Activated T-cell treated with anti-CD3 and anti-CD28 coated beads, Interleukin-2, amount 50 U/mL, for 72 hours (primary cell): ENCODE results near the gene ATP5PO. TPM values are rescaled to one million over a fixed set of nuclear protein-coding genes. Genes with fewer than 3 reads are reported as not detected.
"Not testable (repeated sequence)": the region's sequence is repeated elsewhere in the genome, so short reads cannot be mapped to it uniquely, and the experiment has no call there.

Source experiments
- ATAC-seq, 2 donors: fragments of 150-1000 bp; cut with Tn5 transposase; replicated peaks in 1 of 2; 2 replicates each; pipeline ENCODE4 v1.10.0; 2021; ENCODE audit warnings: moderate library complexity in 2 of 2, mild to moderate bottlenecking in 1 of 2
- DNase-seq, 2 donors: peaks; one replicate each; pipeline ENCODE4 v3.0.0; 2021 to 2022; ENCODE audit warnings: mixed read lengths in 1 of 2
- H3K27ac Mint-ChIP-seq: one replicate; pipeline ENCODE4 v1.8.0; 2022; ENCODE audit warnings: mild to moderate bottlenecking, moderate library complexity, mixed read lengths
- H3K27me3 Mint-ChIP-seq: one replicate; pipeline ENCODE4 v1.8.0; 2022; ENCODE audit warnings: low read depth, mixed read lengths
- H3K36me3 Mint-ChIP-seq, 2 donors: one replicate each; pipeline ENCODE4 v1.8.0; 2022; ENCODE audit warnings: mixed read lengths in 2 of 2, mild to moderate bottlenecking in 1 of 2; ENCODE audit not compliant: insufficient read depth in 2 of 2
- H3K4me1 Mint-ChIP-seq: one replicate; pipeline ENCODE4 v1.8.0; 2022; ENCODE audit warnings: low read depth, mixed read lengths
- H3K4me3 Mint-ChIP-seq, 2 donors: one replicate each; pipeline ENCODE4 v1.8.0; 2022; ENCODE audit warnings: mild to moderate bottlenecking in 2 of 2, mixed read lengths in 2 of 2, moderate library complexity in 2 of 2
- H3K9me3 Mint-ChIP-seq, 2 donors: one replicate each; pipeline ENCODE4 v1.8.0; 2022; ENCODE audit warnings: mixed read lengths in 2 of 2
- total RNA-seq, 2 donors: library from RNA; stranded (reverse); gene quantifications; one replicate each; pipeline ENCODE4 v1.2.3, GENCODE V29; 2022

Gene ATP5PO
- total RNA-seq, 2 donors from 2014 or later = 217 to 230 TPM

DNA sequence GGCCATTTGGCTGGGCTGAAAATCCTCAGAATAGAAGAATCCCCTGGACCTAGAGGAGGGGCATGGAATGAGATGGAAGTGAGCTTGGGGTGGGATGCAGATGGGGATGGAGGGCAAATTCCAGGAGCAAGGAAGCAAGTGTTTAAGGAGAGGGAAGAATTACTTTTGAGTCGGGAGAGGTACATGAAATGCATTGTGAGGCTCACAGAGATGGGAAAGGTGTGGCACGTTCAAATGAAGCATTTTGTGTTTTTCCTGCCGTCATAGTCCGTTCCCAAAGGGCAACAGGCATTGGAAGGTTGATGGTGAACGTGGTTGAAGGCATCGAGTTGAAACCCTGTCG is 30.5 kb downstream of the ATP5PO start:
- ATAC-seq (no peak), DNase-seq (no peak)
- no peaks in the 10 kb centered on the region for H3K27me3 Mint-ChIP-seq
- H3K4me3 Mint-ChIP-seq = no peak overlapping the region
- no peaks in the 10 kb centered on the region for H3K36me3 Mint-ChIP-seq
- no peak overlapping the region for H3K27ac Mint-ChIP-seq
- H3K4me1 Mint-ChIP-seq = no peaks in the 10 kb centered on the region
- no peaks in the 10 kb centered on the region for H3K9me3 Mint-ChIP-seq

DNA sequence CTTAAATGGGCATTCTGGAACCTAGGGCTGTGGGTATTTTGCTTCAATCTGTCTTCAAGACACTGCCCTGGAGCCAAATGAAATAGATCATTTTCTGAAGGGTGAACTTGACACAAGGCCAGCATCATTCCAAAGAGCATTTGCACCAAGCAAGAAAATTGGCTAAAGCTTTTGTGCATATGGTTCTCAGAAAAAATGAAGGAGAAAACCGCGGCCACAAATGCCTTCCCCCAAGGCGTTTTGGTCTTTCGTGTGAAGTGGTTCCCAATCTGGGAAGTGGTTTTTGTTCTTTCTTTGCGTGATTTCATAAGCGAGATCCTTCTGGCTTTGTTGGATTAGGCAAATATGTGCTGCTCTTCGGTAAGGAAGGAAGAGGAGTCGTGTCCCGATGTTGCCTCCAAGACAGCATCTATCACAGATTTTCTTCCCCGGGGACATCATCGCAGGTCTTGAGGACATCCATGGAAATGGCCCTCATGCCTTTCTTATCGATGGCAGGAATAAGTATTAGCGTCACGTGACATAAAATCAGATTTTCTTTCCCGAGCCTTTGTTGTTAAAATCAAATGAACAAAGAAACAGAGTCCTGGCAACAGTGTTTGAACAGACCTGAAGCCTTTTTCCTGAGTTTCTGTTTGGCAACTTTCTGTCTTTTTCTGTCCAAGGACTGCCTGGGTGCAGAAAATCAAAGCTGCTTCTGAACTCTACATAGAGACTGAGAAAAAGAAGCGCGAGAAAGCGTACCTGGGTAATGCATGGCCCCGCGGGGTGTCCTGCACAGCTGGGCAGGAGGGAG is 31.0 kb downstream of the ATP5PO start:
- H3K9me3 Mint-ChIP-seq = no peaks in the 10 kb centered on the region
- DNase-seq = no peak
- no peak overlapping the region for H3K4me3 Mint-ChIP-seq
- ATAC-seq = no peak
- H3K27ac Mint-ChIP-seq = no peak overlapping the region
- H3K36me3 Mint-ChIP-seq = no peaks in the 10 kb centered on the region
- no peaks in the 10 kb centered on the region for H3K4me1 Mint-ChIP-seq
- H3K27me3 Mint-ChIP-seq = no peaks in the 10 kb centered on the region

DNA sequence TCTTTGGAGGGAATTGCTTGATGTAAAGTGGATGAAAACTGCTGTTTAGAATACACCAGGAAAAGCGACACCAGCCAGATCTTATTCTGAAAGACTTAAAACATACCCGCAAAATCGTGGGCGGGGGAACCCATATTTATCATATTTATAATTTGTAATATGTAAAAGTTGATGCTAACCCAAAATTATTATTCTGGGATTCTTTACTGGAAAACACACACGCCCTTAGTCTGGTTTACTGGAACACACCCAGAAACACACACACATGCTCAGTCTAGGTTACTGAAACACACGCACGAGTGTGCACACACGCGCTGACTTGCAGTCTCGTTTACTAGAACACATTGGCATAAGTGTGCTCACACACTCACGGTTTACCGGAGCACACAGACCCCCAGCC is 32.5 kb downstream of the ATP5PO start:
- Mint-ChIP-seq H3K4me1 (no peaks in the 10 kb centered on the region), H3K4me3 (no peak overlapping the region), H3K27me3 (peaks cover 4% of the 10 kb centered on the region), H3K9me3 (no peaks in the 10 kb centered on the region), H3K27ac (no peak overlapping the region), H3K36me3 (no peaks in the 10 kb centered on the region)
- DNase-seq = no peak
- no peak for ATAC-seq

DNA sequence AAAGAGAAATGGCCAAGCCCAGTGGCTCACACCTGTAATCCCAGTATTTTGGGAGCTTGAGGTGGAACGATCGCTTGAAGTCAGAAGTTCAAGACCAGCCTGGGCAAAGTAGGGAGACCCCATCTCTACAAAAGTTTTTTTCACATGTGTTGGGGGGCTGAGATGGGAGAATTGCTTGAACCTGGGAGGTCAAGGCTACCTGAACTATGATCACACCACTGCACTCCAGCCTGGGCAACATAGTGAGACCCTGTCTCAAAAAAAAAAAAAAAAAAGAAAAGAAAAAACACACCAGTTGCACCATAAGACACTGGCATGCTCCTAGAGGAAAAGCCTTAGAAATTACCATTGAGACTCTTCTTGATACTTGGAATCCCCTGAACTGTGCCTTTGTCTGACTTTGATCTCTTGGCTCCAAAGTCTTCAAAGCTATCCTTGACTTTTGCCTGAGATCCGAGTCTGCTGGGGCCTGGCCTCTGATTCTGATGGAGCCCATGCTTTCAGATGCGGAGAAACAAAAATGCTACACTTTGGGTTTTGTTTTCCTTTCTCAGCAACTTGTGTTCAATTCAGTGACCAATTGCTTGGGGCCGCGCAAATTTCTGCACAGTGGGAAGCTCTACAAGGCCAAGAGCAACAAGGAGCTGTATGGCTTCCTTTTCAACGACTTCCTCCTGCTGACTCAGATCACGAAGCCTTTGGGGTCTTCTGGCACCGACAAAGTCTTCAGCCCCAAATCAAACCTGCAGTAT is 33.7 kb downstream of the ATP5PO start:
- no peak overlapping the region for H3K4me3 Mint-ChIP-seq
- no peak for ATAC-seq
- H3K27ac Mint-ChIP-seq = no peak overlapping the region
- H3K4me1 Mint-ChIP-seq = no peaks in the 10 kb centered on the region
- H3K9me3 Mint-ChIP-seq = no peaks in the 10 kb centered on the region
- DNase-seq = no peak
- peaks cover 6% of the 10 kb centered on the region for H3K27me3 Mint-ChIP-seq
- H3K36me3 Mint-ChIP-seq = no peaks in the 10 kb centered on the region

DNA sequence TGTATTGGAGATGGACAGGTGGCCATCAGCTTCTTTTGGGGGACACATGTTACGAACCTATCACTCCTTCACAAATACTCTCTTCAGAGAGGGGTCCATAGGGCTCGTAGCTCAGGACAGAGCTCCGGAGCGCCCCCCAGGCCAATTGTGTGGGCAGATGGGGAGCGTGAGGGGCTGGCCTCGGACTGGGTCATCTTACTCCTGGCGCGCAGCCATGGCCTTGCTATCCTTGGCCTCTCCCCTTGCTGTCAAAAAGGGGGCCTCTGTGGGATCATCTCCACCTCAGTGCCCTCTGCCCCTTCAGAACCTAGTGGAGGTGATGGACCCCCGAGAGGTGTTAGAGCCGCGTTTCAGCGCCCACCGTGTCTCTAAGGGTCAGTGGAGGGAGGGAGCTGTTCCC is 35.0 kb downstream of the ATP5PO start:
- Mint-ChIP-seq H3K27me3 (peaks cover 6% of the 10 kb centered on the region), H3K27ac (no peak overlapping the region), H3K4me3 (no peak overlapping the region), H3K4me1 (no peaks in the 10 kb centered on the region), H3K36me3 (no peaks in the 10 kb centered on the region), H3K9me3 (no peaks in the 10 kb centered on the region)
- ATAC-seq = no peak
- DNase-seq = no peak

DNA sequence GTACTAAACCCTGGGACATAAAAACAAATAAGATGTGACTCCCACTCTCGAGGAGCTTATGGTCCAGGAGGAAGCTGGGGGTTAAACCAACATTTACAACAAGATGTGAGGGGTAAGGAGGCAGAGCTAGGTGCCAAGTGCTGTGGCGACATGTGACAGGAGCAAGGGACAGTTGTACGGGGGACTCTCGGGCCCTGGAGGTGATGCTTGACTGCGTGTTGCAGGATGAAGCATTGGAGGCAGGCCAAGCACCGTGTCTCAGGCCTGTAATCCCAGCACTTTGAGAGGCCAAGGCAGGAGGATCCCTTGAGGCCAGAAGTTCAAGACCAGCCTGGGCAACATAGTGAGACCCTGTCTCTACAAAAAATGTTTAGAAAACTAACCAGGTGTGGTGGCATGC is 36.8 kb downstream of the ATP5PO start:
- Mint-ChIP-seq H3K27me3 (peaks cover 6% of the 10 kb centered on the region), H3K4me3 (no peak overlapping the region), H3K27ac (no peak overlapping the region), H3K9me3 (no peaks in the 10 kb centered on the region), H3K4me1 (no peaks in the 10 kb centered on the region), H3K36me3 (no peaks in the 10 kb centered on the region)
- no peak for DNase-seq
- no peak for ATAC-seq

DNA sequence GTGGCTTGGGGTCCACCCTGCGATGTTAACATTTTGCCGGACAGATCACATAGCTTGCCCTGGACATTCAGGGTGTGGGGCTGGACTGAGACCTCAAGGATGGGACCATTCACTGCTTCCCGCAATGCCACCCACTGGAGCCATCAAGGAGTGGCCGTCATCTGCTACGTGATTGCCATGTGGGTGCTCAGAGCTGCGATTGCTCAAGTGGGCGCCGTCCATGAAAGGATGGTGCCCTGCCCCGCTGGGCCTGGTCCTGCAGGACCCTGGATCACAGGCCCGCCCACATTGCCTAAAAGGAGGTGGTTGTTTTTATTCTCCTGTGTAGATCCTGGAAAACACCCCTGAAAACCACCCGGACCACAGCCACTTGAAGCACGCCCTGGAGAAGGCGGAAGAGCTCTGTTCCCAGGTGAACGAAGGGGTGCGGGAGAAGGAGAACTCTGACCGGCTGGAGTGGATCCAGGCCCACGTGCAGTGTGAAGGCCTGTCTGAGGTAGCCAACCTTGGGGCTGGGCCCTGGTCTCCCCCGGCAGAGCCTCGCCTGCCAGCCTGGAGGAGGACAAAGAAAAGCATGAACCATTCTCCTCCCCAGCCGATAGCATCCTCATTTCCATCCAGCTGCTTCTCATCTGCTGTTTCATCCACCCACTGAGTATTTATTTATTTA is 40.4 kb downstream of the ATP5PO start:
- no peaks in the 10 kb centered on the region for H3K36me3 Mint-ChIP-seq
- H3K4me3 Mint-ChIP-seq = no peak overlapping the region
- ATAC-seq (no peak), DNase-seq (no peak)
- H3K27ac Mint-ChIP-seq = no peak overlapping the region
- peaks cover under 1% of the 10 kb centered on the region for H3K4me1 Mint-ChIP-seq
- H3K27me3 Mint-ChIP-seq = peaks cover 6% of the 10 kb centered on the region
- H3K9me3 Mint-ChIP-seq = no peaks in the 10 kb centered on the region

DNA sequence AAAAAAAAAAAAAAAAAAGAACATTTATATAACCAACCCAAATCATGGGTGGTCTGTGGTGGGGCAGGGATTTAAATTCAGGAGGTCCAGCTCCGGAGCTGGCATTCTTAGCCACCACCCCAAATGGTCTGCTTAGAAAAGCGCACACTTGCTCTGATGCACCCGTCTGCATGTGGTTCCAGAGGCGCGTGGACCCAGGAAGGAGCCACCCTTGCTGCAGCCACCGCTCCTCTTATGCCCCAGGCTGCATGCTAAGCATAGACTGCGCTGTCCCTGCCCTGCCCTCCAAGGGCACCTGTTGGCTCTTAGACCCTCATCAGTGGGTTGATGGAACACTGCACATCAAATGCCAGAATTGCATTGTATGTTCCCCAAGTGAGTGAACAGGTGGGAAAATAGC is 41.4 kb downstream of the ATP5PO start:
- Mint-ChIP-seq H3K36me3 (no peaks in the 10 kb centered on the region), H3K27me3 (peaks cover 6% of the 10 kb centered on the region), H3K4me3 (no peak overlapping the region)

DNA sequence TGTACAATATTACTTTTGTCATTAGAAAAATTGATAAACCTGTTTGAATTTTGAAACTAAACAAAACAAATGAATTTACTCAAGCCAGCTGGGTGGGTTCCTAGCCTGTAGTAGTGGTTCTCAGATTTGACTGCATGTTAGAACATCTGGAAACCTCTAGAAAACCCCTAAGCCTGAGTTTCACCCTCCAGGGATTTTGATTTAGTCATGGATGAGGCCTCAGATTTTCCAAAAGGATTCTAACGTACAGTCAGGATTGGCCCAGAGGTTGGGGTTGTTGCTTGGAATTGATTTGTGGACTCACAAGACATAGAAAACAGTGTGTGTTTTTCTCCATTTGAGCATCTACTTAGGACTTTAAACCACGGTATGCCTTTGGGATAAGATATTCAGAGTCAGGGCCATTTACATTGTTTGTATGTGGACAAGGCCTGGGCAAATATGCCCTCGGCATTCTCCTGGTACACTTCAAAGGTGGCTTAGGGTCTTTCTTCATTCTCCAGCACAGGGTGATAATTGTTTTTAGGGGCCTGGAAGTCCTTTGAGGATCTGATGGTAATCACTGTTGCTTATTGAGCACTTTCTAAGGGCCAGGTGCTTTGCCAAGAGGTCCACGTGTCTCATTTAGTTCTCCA is 42.6 kb downstream of the ATP5PO start:
- Mint-ChIP-seq H3K9me3 (no peaks in the 10 kb centered on the region), H3K36me3 (no peaks in the 10 kb centered on the region), H3K4me1 (peaks cover 4% of the 10 kb centered on the region), H3K4me3 (no peak overlapping the region), H3K27ac (no peak overlapping the region), H3K27me3 (peaks cover under 1% of the 10 kb centered on the region)
- no peak for DNase-seq
- ATAC-seq = no peak

More for the DNA sequence above, 41.4 kb downstream of the ATP5PO start:
- no peaks in the 10 kb centered on the region for H3K9me3 Mint-ChIP-seq
- DNase-seq (no peak), ATAC-seq (no peak)
- no peak overlapping the region for H3K27ac Mint-ChIP-seq
- H3K4me1 Mint-ChIP-seq = peaks cover 4% of the 10 kb centered on the region

DNA sequence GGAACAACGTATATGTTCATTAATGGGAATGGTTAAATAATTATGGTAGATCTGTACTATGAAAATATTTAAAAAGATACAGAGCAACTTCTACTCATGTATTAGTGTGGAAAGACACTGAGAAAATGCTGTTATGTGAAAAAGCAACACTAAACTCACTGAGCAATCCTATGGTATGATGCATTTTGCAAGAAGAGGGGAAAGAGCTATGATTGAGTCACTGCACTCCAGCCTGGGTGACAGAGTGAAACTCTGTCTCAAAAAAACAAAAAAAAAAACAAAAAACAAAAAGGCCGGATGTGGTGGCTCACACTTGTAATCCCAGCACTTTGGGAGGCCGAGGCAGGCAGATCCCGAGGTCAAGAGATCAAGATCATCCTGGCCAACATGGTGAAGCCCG is 44.4 kb downstream of the ATP5PO start:
- Mint-ChIP-seq H3K4me3 (no peak overlapping the region), H3K36me3 (no peaks in the 10 kb centered on the region), H3K27me3 (no peaks in the 10 kb centered on the region), H3K9me3 (no peaks in the 10 kb centered on the region), H3K4me1 (peaks cover 4% of the 10 kb centered on the region), H3K27ac (no peak overlapping the region)
- no peak for DNase-seq
- no peak for ATAC-seq

DNA sequence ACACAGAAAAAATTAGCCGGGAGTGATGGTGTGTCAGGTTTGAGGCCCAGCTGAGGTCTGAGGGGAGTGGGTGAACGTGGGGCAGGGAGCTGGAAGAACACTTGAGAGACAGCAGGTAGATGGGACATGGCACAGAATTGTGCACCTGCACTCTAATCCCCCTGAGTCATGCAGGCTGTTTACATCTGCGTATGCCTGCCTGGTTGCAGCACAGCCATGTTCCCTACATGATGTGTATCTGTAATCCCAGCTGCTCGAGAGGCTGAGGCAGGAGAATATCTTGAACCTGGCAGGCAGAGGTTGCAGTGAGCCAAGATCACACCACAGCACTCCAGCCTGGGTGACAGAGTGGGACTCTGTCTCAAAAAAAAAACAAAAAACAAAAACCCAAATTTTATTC is 44.8 kb downstream of the ATP5PO start:
- Mint-ChIP-seq H3K4me1 (peaks cover 4% of the 10 kb centered on the region), H3K9me3 (no peaks in the 10 kb centered on the region), H3K36me3 (no peaks in the 10 kb centered on the region), H3K27ac (no peak overlapping the region), H3K4me3 (no peak overlapping the region), H3K27me3 (no peaks in the 10 kb centered on the region)
- ATAC-seq (no peak), DNase-seq (no peak)

DNA sequence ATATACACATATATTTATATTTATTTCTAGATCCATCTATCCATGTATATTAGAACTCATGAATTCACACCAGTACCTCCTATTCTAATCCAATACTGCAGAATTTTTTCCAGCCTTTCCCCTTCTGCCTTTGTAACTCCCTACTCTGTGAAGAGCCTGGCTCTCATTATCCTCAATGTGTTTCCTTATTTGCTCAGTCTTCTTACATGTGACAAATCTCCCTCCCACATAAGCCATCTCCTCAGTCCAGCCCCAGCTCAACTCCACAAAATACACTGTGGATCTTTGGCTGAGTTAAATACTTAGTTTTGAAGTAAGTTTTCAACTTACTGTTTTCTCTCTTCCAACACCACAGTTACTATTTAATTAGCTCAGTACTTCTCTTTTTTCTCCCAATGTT is 45.7 kb downstream of the ATP5PO start:
- no peaks in the 10 kb centered on the region for H3K27me3 Mint-ChIP-seq
- peaks cover 4% of the 10 kb centered on the region for H3K4me1 Mint-ChIP-seq
- no peaks in the 10 kb centered on the region for H3K9me3 Mint-ChIP-seq
- no peak for ATAC-seq
- no peak overlapping the region for H3K27ac Mint-ChIP-seq
- H3K36me3 Mint-ChIP-seq = no peaks in the 10 kb centered on the region
- no peak overlapping the region for H3K4me3 Mint-ChIP-seq
- DNase-seq = no peak

DNA sequence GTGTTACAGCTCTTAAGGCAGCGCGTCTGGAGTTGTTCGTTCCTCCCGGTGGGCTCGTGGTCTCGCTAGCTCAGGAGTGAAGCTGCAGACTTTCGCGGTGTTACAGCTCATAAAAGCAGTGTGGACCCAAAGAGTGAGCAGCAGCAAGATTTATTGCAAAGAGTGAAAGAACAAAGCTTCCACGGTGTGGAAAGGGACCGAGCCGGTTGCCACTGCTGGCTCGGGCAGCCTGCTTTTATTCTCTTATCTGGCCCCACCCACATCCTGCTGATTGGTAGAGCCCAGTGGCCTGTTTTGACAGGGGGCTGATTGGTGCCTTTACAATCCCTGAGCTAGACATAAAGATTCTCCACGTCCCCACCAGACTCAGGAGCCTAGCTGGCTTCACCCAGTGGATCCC is 47.7 kb downstream of the ATP5PO start:
- not testable (repeated sequence) for H3K9me3 Mint-ChIP-seq, H3K4me1 Mint-ChIP-seq, H3K27ac Mint-ChIP-seq, ATAC-seq, H3K36me3 Mint-ChIP-seq, H3K27me3 Mint-ChIP-seq, DNase-seq
- peak overlapping the region; percentile 47 to 70 for H3K4me3 Mint-ChIP-seq
